Midbrain (tissue), 1 donor: Measurements from ENCODE around the gene TXK.

Source experiments
- DNase-seq: peaks from one replicate; lab custom pipeline; 2025; lab: John Stamatoyannopoulos, UW

TXK gene

DNA sequence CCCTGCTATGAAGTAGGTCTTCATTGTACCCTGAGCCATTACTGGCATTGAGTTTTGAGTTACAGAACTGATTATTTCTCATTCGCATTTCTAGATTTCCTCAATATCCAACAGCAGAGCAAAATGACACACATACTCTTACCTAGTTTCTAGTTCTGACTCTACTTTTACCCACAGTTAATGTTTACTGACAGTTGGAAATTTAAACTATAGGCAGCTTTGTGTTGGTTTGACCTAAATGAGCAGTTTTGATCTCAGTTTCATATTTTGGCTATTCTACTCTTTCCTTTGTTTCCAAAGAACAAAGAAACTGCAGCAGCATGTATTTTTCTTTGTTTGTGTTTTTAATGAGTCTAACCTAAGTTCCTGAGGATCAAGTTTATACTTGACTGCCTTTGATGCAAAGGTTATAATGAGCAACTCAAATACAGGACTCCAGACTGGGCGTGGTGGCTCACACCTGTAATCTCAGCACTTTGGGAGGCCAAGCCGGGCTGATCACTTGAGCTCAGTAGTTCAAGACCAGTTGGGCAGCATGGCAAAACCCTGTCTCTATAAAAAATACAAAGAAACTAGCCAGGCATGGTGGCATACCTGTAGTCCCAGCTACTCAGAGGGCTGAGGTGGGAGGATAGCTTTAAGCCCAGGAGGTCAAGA, 30.4 kb downstream of the TXK start:
- DNase-seq, result no peak

DNA sequence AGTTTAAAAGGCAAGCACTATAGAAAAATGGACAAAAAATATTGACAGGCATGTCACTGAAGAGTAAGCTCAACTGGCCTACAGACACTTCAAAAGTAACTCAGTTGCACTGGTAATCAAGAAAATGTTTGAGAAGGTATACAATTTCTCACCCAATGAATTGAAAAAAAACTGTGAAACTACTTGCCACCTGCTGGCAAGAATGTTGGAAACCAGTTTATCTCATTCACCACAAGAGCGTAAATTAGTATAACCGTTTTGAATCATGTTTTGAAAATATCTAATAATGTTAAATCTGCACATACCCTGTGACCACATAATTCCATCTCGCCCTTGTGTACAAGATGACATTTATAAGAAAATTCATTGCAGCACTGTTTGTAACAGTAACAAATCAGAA, 31.7 kb downstream of the TXK start:
- no peak for DNase-seq

DNA sequence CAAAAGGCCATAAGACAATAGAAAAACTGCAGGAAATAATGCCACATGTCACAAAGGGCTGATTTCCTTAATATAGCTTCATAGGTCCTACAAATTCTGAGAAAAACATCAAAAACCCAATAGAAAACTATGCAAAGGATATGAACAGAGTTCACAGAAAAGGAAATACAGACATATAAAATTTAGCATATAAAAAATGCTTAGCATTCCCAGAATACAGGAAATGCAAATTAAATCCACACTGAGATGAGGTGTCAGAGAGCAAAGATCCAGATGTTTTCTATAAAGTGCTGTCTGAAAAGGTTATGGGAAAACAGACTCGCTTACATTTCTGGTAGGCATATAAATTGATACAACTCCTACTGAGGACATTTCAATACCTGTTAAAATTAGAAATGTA, 33.8 kb downstream of the TXK start:
- no peak for DNase-seq

DNA sequence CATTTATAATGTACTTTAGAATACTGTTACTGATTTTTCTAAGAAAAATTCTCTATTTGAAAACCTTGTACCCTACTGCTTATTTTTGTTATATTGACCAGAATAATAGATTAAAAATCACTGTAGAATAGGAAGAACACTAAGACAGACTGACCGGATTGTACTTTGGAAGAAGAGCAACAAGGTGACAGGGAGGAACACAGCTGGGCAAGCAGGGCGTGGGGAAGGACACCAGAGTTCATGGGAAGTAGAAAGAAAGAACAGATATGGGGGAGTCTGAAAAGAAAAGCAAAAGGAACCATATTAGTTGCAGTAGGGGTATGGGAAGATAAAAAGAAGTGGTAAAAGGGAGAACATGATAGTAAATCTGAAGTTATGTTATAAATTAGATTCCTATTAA, 38.6 kb downstream of the TXK start:
- no peak for DNase-seq

DNA sequence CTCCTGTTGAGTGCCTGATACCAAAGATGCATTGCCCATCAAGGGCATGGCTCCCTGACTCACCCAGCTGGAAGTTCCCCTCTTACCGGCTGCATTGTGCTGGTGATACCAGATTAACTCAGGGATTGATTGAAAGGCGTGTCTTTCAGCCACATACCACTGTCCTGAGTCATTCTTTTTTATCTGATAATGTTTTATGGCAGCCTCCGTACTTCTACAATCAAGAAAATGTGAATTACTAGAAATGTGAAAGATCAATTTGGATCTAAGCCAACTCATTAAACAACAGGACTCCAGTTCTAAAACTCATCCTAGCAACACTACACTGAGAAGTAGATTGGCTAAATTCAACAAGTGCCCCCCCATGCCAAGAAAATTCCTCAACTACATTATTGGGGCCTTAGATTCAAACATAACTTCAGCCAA, 40.0 kb downstream of the TXK start:
- DNase-seq, result no peak

DNA sequence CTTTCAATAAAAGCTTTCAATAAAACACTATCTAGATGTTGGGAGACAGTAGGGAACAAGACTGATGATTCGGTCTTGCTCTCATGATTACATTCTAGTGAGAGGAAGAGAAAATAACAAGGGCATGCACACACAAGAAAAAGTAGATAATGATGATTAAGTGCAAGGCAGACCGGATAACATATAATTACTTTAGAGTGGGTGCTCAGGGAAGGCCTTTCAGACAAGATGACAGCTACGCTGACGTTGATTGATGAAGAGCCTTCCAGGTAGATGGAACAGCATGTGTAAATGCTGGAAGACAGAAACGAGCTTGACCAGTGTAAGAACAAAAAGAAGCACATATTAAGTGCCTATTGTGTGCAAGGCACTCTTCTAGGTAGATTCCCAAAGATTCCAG, 43.4 kb downstream of the TXK start:
- DNase-seq, result no peak

DNA sequence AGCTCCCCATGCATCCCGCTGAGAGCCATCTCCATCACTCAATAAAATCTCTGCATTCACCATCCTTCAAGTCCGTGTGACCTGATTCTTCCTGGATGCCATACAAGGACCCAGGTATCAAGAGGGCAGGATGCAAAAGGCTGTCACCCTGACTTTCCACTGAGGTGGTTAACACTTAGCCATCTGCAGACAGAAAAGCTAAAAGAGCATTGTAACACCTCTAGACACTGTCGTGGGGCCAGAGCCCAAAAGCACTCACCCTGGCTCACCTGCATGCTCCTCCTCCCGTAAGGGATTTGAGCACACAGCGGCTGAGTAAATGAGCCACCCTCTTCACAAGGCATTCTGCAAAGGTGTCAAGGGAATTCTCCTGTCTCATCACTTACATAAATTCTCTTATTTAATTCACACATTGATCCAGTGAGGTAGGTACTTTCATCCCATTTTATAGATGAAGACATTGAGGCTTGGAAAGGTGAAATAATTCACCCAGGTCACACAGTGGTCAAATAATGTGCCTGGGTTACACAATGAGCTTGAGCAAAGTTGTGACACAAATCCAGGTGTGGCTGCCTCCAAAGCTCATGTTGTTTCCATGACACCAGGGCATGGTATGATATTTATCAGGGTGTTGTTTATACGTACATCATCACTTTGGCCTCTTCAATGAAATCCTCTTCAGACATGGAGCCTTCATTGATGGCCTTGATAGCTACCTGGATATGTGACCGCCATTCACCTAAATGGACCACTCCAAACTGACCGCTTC, 48.0 kb downstream of the TXK start:
- DNase-seq, result no peak

DNA sequence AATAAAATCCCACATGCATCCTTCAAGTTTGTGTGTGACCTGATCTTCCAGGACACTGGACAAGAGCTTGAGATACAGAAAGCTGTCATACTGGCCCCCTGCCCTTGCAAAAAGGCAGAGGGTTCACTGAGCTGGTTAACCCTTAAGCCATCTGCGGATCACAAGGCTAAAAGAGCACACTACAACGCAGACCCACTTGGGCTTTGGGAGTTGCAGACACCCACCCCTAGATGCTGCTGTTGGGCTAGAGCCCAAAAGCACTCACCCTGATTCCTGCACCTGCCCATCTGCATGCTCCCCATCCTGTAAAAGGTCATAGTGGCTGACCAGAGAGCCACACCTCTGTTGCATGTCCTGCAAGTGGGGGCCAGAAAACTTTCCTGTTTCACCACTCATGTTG, 51.1 kb downstream of the TXK start:
- no peak for DNase-seq

DNA sequence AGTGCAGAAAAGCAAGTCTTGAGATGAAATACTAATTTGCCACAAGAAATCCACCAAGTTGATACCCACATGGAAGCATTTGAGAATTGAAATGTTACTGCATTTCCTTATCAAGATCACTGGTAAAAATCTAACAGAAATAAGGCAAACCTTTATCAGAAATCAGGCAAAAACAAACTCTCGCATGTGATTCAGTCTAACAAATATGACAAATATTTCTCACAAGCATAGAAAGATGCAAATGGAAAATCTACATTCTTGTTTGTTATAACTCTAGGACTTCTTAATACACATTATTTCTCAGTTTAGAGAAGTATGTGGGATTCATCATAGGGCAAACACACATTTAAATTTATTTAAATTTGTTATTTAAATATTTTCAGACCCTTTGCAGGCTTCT, 52.9 kb downstream of the TXK start:
- no peak for DNase-seq

DNA sequence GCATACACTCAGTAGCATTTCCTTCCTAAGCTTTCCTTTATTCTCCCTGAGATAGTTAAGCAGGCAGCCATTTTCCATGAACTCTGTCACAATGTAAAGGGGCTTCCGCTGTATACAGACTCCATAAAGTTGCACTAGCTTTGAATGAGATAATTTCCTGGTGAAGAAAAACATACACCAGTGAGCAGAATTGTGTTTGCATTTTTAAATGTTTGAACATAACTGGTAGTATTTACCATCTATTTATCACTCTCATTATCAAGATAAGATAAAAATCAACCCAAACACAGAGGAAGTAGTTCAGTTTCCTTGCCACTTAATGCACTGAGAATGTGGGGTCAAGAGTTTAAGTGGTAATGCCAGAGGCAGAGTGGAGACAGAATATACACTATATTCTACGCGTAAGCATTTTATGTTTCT, 54.1 kb downstream of the TXK start:
- DNase-seq, result no peak

DNA sequence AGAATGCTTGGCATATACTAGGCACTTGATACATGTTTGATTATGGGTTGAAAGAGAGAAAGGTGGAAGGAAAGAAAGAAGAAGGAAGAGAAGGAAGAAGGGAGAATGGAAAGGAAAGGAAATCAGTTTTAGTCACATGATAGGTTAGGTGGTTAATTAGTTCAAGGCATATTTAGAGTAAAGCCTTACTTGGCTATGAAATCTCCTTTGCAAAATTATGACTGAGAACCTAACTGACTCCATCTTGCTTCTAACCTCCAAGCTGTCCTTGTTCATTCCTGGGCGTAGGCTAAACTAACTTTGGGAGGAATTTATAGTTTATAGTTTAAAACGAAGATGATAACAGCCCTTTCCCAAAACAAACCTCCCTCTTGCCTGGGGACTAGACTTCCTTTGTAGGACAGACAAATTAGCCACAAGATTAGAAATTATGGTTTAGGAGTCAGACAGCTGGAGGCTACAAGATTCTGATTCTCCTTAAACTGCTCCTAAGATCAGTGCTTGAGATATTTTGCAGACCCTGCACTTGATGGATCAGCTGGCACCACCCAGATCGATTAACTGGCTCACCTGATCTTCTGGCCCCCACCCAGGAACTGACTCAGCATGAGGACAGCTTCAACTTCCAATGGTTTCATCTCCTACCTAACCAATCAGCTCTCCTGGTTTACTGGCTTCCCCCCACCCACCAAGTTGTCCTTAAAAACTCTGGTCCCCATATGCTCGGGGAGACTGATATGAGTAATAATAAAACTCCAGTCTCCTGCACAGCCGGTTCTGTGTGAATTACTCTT, 55.0 kb downstream of the TXK start:
- no peak for DNase-seq

DNA sequence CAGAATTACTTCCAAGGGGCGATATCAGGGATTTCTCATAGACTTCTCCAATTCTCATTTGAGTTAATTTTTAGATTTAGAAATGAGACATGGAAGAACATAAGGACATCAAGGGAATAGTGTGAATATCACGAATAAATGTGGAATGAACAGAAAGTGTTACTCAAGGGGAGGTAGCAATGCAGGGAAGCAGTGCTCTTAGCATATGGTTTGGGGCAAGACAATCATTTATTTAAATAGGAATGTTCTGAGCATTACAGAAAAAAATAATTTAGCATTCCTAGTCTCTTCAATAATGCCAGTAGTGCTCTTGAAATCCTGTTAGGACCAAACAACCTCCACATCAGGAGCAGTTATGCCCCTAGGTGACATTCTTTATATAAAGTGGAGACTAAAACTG, 55.6 kb downstream of the TXK start:
- no peak for DNase-seq

DNA sequence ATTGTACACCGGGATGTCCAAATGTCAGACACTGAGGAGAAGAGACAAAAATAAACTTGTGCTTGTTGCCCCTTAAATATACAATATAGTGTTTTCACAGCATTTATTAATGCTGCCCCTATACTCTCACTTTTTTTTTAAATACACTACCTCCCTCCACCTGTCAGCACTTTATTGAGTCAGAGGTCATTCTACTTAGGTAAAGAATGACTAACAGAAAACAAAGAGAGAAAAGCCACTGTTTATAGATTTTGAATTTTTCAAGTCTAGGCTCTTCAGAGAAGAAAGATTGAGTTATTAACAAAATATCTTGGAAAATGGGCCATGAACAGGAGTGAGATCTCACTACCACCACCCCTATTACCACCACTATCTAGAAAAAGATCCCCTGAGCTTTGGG, 59.4 kb downstream of the TXK start:
- DNase-seq, result no peak

DNA sequence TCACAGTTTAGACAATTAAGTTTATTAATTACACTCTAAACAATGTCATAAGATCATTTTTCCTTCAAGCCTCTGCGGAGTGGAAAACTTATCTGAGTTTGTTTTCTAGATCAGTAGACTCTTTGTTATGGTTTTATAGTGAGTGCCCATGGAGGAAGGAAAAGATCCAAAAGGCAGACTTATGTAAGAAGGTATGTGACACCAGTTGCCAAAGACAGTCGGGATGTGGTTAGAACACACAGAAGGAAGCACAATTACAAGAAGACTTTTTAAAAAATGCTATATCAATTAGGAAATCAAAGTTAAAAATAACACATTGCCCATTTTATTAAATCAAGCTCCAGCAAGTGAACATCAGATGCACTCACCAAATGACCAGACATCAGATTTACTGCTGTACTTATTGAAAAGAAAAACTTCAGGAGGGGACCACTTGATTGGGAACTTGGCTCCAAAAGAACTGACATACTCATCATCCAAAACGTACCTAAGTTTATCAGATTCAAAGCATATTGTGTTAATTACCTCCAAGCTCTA, 60.4 kb downstream of the TXK start:
- DNase-seq, result no peak

DNA sequence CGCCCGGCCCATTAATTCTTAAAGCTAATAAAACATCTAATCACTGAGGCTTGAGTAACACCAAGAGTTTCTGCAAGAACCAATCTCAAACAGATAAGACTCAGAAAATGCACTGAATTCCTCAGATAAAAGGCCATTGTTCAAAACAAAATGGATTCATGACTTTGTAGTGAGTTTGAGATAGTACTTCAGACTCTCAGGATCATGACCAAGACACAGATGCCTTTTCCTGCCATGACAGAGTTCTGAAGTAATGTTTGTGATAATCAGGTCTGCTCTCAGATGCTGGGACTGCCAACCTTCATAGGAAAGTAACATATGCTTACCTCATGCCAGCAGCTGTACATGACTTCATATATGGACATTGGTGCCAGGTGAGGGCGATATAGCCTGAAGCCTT, 62.9 kb downstream of the TXK start:
- DNase-seq, result no peak

DNA sequence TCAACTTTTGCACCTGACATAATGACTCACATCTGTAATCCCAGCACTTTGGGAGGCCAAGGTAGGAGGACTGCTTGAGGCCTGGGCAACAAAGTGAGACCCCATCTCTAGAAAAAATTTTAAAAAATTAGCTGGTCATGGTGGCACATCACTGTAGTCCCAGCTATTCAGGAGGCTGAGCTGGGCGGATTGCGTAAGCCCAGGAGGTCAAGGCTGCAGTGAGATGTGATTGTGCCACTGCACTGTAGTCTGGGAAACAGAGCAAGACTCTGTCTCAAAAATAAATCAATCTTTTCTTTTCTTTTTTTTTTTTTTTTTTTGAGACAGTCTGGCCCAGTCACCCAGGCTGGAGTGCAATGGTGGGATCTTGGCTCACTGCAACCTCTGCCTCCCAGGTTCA, 65.0 kb downstream of the TXK start:
- DNase-seq, result no peak

DNA sequence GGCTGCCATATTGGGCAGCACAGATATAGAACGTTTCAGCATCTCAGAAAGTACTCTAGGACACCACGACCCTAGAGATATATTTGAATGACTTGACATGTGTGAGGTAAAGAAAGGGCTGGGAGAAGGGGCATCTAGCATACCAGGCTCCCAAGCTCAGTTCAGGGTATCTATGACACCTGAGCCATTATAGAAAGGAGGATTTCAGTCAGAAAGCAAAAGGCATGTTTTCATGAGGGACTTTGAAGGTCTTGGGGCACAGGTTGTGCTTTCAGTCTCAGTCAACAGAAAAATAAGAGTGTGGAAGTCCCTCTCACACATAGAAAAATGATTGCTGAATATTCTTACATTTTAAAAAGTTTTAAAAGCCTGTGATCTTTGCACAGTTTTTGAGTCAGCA, 65.9 kb downstream of the TXK start:
- no peak for DNase-seq

DNA sequence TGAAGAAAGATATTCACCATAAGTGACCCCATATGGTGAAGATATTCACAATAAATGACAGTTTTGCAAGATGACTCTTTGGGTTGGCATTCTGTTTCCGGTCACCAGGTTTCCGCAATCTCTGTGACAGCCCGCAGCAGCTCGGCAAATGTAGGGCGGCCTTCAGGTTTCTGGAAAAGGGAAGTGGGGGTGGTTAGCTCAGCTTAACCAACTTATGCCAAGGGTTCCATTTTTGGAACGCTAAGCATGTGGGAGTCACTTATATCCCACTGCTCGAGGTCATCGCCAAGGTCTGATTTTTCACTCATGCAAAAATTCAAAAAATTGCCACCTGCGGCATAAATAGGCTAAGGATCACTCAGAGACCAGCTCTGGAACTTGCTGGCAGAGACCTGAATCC, 66.5 kb downstream of the TXK start:
- no peak for DNase-seq

DNA sequence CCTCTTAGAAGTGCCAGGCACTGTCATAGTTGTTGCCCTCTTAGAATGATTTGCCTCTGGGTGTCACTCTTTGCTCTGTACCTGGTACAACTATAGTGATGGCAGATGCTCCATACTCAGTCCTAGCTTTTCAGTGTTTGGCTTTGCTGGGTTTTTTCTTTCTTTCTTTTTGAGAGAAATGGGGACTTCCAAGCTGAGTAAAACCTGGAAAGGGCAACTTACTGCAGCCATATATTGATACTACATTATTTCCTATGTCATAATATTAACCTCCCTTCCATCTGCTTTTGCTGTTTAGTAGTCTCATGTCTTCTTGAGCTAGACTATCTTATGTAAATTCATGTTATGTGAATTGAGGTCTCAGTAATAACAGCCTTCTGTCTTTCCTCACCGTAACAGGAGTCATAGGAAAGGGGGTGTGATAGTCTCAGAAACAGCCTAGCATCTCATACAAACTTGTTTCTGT, 68.4 kb downstream of the TXK start:
- DNase-seq, result no peak

DNA sequence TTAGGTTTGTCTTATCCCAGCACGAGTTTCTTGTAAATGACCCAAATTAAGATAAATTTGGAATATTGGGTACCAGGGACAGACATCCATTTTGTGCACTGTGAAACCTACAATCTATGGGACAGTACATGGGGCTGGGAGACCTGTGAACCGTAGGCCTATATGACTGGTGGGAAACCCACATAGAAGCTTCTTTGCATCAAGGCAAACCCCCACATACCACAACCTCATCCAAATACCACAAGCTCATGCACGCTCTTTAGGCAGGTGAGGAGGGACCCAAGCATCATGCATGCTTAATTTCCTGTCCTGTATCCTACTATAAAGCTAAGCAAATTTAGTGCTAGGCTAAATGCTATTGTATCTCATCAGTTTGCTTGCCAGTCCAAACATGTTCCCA, 69.7 kb downstream of the TXK start:
- no peak for DNase-seq

DNA sequence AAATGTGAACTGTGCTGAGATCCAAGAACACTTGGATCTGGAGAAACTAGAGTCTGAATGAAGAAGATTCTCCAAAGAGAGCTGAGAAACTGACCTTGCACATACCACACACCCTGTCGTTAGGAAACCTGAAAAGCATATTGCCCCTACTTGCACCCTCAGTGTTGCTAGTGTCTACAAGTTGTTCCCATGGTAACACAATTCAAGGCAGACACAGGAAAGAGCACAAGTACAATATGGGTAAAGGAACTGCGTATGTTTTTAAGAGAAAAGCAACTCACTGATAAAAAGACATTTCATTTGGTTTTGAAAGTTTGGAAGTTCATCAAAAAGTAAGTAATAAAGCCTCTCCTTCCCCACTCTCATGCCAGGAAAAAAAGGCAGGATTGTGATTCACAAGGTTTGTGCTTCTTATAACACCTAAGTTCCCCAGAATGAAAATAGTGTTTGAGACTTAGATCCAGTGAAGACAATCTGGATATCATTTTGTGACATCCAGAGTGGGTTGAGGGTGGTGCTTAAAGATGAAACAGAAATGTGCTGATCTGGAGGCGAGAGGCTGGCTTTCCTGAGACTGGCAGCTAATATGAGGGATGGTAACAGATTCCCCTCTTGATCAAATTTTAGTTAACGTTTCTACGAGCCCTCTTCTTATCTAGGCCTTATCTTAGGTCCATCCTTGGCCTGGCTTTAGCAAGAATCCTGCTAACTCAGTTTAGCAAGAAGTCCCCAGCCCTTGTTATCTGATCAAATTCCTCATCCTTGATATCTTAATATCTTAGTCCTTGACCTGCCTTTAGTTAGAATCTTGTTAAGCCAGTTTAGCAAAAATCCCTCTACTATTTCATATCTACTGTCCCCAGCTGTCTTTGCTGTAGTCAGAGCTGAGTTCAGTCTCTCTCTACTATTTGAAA, 75.2 kb downstream of the TXK start:
- DNase-seq, result no peak

DNA sequence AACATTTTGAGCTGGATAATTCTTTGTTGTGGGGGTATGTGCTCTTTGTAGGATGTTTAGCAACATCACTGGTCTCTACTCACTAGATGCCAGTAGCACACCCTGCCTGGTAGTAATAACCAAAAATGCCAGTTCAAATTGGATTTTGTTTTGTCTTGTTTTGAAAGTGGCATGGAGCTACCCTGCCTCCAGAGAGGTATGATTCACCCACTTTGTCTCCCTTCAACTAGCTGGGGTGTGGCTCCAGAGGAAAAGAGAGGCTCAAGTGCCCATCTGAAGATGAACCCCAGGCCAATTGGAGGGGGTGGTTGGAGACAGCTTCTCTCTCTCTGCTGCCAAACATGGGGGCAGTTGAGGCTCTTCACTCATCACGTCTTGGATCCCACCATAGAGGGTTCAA, 83.0 kb downstream of the TXK start:
- no peak for DNase-seq
